GM21786 (cell line): ENCODE data around the gene KCNJ5.

Experiments used
- ATAC-seq: cut with Tn5 transposase; IDR thresholded peaks from one replicate; pipeline ENCODE4 v1.9.1; 2021; ENCODE audit not compliant: unreplicated experiment

KCNJ5 gene

DNA sequence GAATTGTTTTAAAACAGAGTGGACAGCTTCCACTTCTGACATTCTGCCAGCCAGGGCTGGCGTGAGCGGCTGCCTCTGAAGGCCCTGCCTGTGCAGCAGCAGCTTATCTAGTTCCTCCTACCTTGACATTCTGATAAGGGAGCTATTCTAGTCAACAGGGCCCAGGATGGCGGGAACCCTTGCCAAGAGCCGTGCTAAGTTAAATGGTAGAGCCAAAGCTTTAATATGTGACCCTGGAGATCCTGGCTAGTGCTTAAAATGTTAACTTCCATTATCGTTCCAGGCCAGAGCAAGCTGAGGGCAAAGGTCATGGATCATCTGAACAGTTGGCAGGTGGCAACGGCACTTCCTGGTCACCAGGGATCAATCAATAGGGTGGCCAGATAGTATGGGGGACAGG, 3.5 kb downstream of the KCNJ5 start:
- no peak for ATAC-seq

DNA sequence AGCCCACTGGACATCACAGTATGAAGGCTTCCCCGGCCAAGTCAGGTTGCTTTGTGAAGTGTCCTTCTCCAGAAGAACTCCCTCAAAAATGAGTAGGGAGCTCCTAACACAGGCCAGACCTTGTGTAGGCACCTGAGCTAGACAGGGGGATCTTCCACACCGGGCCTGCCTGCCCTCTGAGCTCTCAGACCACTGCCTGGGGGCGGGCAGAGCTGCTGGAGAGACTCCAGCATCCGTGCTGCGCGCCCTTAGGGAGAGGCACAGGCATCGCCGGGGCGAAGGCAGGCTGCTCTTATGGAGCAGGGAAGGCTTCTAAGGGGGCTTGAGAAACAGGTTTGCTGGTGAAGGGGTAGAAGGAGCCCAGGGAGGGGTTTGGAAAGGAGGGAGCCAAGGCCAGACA, 4.4 kb downstream of the KCNJ5 start:
- no peak for ATAC-seq

DNA sequence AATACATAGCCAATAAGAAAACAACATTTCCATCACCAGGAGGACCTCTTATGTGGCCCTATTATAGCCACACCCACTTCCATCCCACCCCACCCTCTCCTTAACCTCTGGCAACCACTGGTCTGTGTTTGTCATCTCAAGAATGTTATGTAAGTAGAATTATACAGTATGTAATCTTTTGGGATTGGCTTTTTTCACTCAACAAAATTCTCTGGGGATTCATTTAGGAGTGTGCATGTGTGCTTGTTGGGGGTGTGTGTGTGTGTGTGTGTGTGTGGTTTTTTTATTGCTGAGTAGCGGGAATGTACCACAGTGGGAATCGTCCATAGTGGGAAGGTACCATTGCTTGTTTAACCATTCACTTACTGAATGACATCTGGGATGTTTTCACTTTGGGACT, 5.2 kb downstream of the KCNJ5 start:
- no peak for ATAC-seq

DNA sequence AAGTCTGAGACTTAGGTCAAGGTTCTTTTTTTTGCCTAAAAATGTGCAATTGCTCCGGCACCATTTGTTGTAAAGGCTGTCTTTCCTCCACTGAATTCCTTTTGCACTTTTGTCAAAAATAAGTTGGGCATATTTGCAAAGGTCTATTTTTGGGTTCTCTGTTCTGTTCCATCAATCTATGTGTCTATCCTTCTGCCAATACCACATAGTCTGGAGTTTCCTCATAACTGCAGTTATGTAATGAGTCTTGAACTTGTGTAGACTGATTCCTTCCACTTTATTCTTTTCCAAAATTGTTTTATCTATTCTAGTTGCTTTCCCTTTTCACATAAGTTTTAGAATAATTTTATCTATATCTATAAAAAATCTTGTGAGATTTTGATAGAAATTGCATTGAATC, 6.7 kb downstream of the KCNJ5 start:
- no peak for ATAC-seq

DNA sequence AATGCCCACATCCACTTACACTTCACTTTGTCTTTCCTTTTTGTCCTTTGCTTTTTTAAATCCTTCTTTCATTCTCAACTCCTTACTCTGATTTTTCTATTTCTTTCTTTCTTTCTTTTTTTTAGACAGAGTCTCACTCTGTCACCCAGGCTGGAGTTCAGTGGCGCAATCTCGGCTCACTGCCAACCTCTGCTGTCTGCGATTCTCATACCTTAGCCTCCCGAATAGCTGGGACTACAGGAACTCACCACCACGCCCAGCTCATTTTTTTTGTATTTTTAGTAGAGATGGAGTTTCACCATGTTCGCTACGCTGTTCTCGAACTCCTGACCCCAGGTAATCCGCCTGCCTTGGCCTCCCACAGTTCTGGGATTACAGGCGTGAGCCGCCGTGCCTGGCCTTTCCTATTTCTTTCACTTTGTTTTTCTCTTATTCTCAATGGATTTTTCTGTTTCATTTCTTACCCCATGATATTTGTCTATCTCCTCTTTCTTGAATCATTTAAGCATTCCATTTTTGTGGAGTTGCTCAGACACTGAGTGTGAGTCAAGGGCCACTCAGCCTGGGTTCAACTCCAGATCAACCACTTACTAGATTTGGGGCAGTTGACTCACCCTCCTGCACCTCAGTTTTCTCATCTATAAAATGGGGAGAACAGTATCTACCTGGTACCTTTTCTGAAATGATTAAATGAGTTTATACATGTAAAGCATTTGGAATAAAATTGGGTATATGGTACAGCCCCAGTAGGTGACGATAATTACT, 7.6 kb downstream of the KCNJ5 start:
- no peak for ATAC-seq

DNA sequence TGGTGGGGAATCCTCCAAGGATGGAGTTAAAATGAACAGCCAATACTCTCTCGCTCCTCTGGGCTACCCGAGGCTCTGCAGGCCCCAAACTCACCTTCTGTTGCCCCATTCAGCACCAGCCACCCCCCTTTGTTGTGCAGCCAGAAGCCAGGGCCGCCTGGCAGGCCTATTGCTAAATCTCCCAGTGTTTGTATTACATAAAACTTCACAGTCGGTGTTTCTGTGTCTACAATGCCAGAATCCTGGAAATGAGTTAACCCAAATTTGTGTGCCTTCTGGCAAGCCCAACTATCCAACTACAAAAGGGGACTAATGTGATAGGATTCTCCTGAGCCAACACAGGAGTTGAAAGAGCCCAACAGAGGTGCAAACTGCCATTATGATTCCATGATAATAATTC, 9.3 kb downstream of the KCNJ5 start:
- no peak for ATAC-seq

DNA sequence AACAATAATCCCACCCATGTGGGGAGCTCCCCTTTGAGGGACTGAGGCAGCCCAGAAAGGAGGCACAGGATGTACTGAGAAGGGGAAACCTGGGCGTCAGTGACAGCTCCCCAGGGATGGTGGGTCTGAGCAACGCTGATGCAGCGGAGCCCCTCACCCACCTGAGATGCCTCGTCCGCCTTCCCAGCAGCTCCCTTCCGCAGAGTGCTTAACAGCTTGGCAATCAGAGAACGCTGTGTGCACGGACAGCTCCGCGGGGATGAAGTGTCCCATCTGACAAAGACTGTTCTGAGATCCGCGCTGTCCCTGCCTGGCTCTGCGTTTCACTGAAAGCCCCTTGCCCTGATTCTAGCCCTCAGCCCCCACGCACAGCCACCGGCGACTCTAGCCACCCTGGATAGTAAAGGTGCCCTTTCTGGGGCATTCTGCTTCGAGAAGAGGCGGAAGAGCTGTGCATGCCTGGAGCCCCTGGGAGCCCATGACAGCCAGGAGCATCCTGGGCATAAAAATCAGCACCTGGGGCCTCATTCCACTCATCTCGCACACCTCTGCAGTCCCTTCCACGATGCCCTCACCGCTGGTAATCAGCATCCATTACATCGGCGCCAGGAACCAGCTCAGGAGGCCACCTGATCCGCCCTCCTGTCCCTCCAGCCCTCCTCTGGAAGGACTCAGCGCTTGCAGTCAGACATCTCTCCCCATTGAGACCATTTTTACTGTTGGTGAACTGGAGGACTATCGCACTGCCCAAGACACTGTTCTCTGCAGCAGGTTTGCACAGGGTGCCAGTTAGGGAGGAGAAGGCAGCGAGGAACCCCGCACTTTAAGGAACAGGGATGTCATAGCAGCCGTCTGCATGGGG, 10.7 kb downstream of the KCNJ5 start:
- ATAC-seq, result no peak

DNA sequence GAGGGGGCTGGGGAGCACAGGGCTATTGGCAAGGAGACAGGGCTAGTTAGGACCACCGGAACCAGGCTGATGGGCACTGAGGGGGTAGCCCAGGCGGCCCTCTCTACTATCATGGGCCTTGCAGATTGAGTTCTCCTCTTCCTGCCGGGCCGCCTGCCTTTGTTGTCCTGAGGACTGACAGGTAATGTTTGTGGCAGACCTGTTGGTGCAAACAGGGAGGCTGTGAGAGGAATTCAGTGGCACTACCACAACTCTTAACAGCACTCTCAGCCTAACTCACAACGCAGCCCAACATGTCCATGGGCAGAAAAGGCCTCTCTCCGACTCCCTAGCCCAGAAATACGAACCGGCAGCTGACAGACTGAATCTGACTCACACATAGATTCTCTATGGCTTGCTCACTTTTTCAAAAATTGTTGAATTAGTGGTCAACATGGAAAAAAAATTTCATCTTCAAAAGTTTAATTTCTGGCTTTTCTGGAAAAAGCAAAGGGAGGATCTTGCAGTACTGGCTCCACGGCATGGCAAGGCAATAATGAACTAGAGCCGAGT, 11.4 kb downstream of the KCNJ5 start:
- ATAC-seq, result no peak

DNA sequence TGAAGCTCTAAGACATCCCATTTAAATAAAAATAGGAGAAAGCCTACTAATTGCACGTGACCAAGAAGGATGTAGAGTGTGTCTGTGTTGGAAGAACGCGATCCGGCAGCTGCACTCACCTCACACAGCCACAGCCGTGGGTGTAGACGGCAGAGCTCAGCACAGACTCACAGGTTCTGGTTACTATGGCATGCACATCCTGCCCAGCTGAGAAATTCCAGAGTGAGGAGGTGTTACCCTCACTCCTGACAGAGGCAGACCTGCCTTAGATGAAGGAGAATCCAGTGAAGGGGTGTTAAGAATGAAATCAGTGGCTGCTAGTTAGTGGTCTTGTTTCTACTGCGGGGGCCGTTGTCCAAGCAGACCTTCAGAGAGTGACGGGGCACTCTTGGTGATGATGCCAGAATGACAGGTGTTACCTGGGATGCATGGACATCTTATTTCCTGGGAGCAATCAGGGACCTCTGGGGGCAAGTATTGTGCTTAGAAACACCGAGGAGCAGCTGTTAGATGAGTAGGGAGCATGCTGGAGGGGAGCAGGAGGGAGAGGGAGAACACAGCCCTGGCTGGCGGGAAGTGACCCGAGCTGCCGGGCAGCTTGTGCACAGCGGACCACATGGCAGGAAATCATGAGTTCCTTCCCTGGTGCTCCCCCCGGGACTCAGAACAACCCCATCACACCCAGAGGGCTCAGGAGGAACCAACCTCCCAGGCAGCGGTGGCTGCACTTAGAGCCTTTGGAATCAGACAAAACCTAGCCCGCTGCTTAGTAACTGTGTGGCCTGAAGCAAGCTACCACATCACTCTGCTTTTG, 12.3 kb downstream of the KCNJ5 start:
- ATAC-seq, result no peak

DNA sequence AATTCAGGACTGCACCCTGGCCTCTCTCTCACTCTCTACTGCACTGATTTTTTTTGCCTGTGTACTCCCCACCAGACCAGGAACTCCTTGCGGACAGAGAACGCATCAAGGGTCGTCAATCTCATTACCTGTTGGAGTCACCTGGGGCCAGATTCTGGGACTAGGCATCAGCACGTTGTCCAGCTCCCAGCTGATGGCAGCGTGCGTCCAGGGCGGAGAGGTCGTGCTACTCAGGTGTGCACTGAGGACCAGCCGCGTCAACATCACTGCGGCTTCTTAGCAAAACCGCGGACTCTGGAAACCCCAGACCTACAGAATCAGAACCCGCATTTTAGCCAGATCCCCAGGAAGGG, 13.1 kb downstream of the KCNJ5 start:
- no peak for ATAC-seq

DNA sequence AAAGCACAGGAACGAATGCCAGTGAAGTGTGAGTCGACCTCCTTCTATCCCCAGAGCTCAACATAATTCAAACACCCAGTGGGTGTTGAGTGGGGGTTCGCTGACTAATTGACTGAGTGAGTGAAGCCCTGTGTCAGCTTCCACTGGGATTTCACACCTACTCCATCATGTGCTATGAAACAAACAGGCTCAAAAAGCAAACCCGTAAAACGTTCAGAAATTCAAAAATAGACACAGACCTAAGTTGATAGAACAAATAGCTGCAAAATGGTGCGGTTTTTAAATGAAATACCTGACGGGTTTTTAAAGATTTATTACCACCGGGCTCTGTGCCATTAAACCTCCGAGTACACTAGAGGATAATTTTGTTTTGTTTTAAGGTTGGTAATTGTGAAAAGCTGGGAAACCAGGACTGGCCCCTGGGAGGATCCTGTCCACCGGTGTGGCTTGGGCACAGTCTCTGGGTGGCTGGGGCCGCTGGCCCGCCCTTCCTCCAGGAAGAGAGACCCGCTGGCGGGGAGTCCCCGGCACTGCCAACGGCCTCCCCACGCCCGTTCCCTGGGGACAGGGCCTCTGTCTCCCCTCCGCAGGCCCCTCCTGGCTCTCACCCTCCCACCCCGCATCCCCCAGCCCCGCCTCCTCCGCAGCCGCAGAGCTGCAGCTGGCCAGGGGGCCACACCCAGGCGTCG, 13.6 kb downstream of the KCNJ5 start:
- peak; percentile 51 for ATAC-seq

DNA sequence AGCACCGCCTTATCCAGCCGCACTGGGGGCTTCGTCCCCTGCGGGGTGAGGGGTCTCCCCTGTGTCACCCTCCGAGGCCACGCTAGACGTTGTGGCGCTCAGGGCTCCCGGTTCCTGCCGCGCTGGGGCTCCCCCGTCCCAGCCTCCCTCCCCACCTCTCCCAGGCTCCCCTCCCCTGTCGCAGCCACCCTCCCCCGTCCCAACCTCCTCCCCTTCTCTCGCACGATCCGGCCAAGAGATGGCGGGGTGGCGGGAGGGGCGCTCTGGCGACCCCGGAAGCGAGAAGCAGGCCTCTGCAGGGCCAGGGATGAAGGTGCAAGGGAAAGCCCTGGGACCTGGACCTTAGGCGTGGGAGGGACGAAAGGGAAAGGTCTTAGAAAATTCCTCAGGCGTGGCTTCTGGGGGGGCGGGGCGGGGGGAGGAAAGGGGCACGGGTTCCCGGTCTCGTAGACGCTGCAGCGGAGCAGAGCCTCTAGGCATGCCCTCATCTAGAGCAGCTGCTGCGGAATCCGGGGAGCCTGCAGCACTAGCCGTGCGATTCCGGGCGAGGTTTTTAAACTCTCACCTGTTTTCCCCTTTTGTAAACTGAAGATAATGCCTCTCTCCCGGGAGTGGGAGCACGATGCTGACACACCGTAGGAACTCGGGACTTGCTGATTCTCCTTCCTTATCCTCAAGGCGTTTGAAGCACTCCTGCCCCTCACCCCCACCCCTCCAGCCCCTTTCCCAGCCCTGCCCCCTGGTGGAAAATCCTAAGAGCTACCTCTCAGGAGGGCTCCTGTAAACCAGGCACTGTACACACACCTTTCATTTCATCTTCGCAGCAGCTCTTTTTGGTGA, 14.4 kb downstream of the KCNJ5 start:
- ATAC-seq, result peak; percentile 36

DNA sequence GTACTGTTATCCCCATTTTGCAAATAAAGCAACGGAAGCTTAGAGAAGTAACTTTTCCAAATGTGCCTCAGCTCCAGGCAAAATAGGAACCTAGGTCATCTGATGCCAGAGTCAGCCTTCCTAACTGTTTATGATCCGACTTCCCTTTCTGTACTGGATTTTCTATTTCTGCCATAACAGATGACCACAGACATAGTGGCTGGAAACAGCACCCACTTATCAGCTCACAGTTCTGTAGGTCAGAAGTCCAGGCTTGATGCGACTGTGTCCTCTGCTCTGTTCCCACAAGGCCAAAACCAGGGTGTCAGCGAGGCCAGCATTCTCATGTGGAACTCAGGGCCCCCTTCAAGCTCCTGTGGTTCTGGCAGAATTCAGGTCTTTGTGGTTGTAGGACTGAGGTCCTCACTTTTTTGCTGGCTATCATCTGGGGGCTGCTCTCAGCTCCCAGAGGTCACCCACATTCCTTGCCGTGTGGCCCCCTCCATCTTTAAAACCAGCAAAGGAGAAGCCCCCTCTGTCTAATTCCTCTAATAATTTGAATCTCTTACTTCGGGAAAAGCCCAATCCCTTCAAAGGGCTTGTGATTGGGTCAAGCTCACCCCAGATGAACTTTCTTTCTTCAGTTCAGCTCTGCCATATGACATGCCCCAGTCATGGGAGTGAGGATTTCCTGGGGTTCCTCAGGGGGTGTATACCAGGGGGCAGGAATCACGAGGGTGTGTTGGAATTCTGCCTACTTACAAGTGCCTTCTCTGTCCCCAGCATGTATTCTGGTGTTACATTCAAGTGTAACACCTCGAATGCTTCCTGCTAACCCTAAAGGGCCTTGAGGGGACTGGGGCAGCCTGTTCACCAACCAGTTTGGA, 15.3 kb downstream of the KCNJ5 start:
- no peak for ATAC-seq

DNA sequence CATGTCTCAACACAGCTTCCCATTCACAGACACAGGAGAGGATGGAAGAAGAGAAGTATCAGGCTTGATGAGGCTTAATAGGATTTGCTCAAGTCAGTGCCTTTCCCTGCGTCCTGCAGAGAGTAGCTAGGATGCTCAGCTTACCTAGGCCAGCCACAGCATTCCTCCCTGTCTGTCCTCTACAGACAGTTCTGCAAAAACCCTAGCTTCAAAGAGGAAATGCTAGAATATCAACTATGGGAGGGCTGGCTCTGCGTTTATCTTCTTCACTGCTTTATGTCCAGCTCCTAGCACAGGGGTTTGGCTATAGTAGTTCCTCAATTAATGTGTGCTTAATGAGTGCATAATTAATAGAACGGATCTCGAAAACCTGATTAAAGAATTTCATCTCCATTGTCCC, 16.4 kb downstream of the KCNJ5 start:
- ATAC-seq, result no peak

DNA sequence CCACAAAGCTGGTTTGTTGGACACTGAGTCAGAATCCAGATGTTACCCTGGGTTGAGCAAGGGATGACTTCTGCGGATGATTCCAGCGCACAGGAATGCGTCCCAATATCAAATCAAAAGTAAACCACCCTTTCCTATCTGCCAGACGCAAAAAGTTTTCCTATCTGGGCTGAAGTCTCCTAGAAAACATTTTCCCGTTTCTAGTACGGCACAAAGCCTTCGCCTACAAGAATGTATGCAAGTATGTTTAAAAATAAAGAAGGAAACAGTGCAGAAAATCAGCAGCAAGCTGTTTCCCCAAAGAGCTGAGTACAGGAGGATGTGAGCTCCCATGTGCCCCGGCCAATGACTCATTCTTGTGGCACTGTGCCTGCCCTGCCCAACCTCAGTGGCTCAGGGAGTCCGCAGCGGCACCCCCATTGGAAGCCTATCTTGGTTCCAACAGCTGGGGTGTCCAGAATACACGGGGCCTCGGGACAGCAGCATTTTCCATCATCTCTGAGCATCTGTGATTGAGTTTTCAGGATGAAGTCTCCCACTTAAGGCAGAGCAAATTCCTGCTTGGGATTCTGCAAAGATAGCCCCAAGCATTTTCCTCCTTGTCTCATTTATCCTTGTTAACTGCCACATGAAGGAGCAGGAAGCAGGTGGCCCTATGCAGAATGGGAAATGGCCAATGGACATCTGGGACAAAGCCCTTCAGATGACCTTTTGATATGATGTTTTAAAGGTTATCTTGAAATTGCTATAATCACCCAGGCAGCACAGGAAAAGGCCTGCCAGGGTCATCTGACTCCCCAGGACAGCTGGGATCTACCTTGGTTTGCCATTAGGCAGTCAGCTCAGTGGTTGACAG, 17.5 kb downstream of the KCNJ5 start:
- no peak for ATAC-seq

DNA sequence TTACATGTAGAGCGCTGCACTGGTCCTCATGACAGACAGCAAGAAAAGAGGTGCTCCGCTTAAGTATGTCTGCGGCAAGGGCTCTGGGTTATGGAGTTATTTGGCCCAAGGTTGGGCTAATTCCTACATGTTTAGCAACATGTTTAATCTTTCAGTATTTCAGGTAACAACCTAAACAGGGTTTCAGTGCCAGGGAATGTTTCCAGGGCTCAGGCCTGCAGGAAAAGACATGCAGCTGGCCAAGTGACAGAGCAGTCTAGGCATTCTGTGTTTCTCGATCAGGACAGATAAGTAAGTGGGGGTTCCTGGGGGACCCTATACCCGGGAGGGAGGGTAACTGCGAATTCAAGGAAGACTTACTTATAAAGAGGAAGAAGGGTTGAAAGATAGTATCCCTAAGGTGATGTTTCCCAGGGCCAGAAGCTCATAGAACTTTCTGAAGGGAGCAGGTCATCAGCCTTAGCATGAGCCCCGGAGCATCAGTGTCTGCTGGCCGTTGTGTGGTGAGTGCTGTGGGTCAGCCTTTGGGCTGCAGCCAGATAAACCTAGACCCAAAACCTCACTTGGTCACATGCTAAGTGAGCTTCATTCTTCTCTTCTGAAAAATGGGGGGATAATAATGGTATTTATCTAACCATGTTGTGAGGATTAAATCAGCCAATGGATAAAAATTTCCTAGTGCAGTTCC, 18.4 kb downstream of the KCNJ5 start:
- no peak for ATAC-seq

DNA sequence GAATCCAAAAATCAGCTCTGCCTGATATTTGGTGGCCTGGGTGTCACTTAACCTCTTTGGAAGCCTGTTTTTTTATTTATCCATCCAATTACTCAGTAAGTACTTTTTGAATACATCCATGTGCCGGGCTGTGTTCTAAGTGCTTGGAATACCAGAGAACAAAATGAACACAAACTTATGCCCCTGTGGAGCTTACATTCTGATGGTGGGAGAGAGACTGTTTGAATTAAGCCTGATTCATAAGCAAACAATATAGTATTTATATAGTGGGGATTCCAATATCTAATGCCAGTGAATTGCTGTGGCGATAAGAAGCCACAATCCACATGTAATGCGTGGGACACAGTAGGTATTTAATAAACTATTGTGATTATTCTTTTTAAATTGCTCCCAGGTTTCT, 19.4 kb downstream of the KCNJ5 start:
- no peak for ATAC-seq
